GM20000 (cell line): ENCODE data around the gene QKI.

Experiments
- DNase-seq: peaks from one replicate; pipeline ENCODE4 v3.0.0; 2012; ENCODE audit warnings: low spot score
- CTCF ChIP-seq: IDR thresholded peaks from 2 replicates; pipeline ENCODE4 v1.5.1; 2012; ENCODE audit warnings: mild to moderate bottlenecking, control low read depth; ENCODE audit errors: extremely low read depth, missing control alignments

Gene QKI

GRCh38 chr6:163490826-163491577 is 76.5 kb downstream of the QKI start:
- DNase-seq, result no peak
- TF ChIP-seq CTCF, result no peak

GRCh38 chr6:163491737-163492300 is 77.3 kb downstream of the QKI start:
- no peak for DNase-seq
- no peak for TF ChIP-seq CTCF

- no peak for TF ChIP-seq CTCF
- DNase-seq, result no peak
These were observed 79.8 kb downstream of the QKI start for GRCh38 chr6:163494279-163494727.

GRCh38 chr6:163496205-163496604 is 81.7 kb downstream of the QKI start:
- no peak for DNase-seq
- TF ChIP-seq CTCF, result no peak

- no peak for TF ChIP-seq CTCF
- no peak for DNase-seq
These were observed 85.6 kb downstream of the QKI start for GRCh38 chr6:163500105-163500504.

GRCh38 chr6:163501026-163501425 is 86.5 kb downstream of the QKI start:
- no peak for TF ChIP-seq CTCF

GRCh38 chr6:163501439-163501838 is 86.9 kb downstream of the QKI start:
- DNase-seq, result no peak
- no peak for TF ChIP-seq CTCF

More at GRCh38 chr6:163501026-163501425, 86.5 kb downstream of the QKI start:
- no peak for DNase-seq
